K562 (cell line): ENCODE measurements around the gene INTS6L. TPM values are rescaled to one million over a fixed set of nuclear protein-coding genes. Genes with fewer than 3 reads are reported as not detected.

Experiments
- ATAC-seq: fragments of 200-7000 bp; cut with Tn5 transposase; 3 replicates; pipeline ENCODE4 v1.9.1; 2020; ENCODE audit warnings: moderate library complexity
- BruUV-seq: library from RNA; stranded (reverse); fragments of 400-500 nt; replicated peaks from 2 replicates; lab custom pipeline; 2021; lab: Mats Ljungman, UMichigan
- CTCF ChIA-PET: fragments of 300-600 bp; formaldehyde crosslinking; extraction: SDS; loops from one replicate; lab custom pipeline; 2021; ENCODE audit warnings: low intra/inter-chr PET ratio; lab: Yijun Ruan, JAX
- POLR2A ChIA-PET: fragments of 300-600, 350-650 bp; sonication (Branson Sonifier 250); formaldehyde crosslinking; extraction: SDS; loops from one replicate; lab custom pipeline; 2021; ENCODE audit warnings: antibody characterized with exemption, inconsistent platforms; lab: Yijun Ruan, JAX
- DNase-seq, 4 experiments: peaks; one replicate each; pipeline versions ENCODE4 v3.0.0 to v3.0.0-alpha.2; 2011 to 2018; ENCODE audit warnings: low spot score in 3 of 4, mixed read lengths in 3 of 4; ENCODE audit errors: extremely low read depth in 1 of 4
- FAIRE-seq: peaks from 2 replicates; lab custom pipeline; 2011; peaks lifted over from hg19 to GRCh38; lab: Jason Lieb, UNC
- H2AFZ ChIP-seq: 2 replicates; pipeline ENCODE4 v1.6.0; 2011; ENCODE audit warnings: low read depth, low read length, control low read depth, inconsistent platforms
- H3K27ac ChIP-seq: fragments of 200-600 bp; 3 replicates; pipeline ENCODE4 v1.8.0; 2011; ENCODE audit warnings: low read depth, mild to moderate bottlenecking, control low read depth, inconsistent platforms, low read length, moderate library complexity, mixed read lengths; ENCODE audit errors: extremely low read depth
- H3K27me3 ChIP-seq, 2 experiments: fragments of 300-600 bp in 1 of 2; 2 replicates in 1 of 2; 3 replicates in 1 of 2; pipeline versions ENCODE4 v1.6.0 to v1.8.0; 2011; ENCODE audit warnings: inconsistent platforms in 2 of 2, low read length in 2 of 2, mild to moderate bottlenecking in 1 of 2, mixed read lengths in 1 of 2, moderate library complexity in 1 of 2; ENCODE audit not compliant: control insufficient read depth in 2 of 2, insufficient read depth in 2 of 2
- H3K36me3 ChIP-seq: fragments of 300-600 bp; 3 replicates; pipeline ENCODE4 v1.8.0; 2011; ENCODE audit warnings: mild to moderate bottlenecking, low read length, inconsistent platforms; ENCODE audit not compliant: control insufficient read depth, insufficient read depth
- H3K4me1 ChIP-seq, 2 experiments: fragments of 200-600 bp in 1 of 2; replicated peaks in 1 of 2; 2 replicates in 1 of 2; 3 replicates in 1 of 2; pipeline versions ENCODE4 v1.5.1 to v1.8.0; 2011; ENCODE audit warnings: inconsistent platforms in 2 of 2, low read length in 2 of 2, mild to moderate bottlenecking in 1 of 2, mixed read lengths in 1 of 2, moderate library complexity in 1 of 2; ENCODE audit not compliant: control insufficient read depth in 2 of 2, insufficient read depth in 2 of 2
- H3K4me2 ChIP-seq: 2 replicates; pipeline ENCODE4 v1.6.1; 2011; ENCODE audit warnings: low read length, control low read depth, inconsistent platforms, mixed read lengths; ENCODE audit not compliant: insufficient read depth
- H3K4me3 ChIP-seq: fragments of 200-600 bp; sonication (generic), shearing (Covaris generic); 2 replicates; pipeline ENCODE4 v1.5.1; 2016; ENCODE audit warnings: control low read depth, inconsistent platforms
- H3K79me2 ChIP-seq: fragments of 200-600 bp; 3 replicates; pipeline ENCODE4 v1.8.0; 2011; ENCODE audit warnings: low read length, inconsistent platforms; ENCODE audit not compliant: control insufficient read depth, insufficient read depth
- H3K9ac ChIP-seq, 2 experiments: 2 replicates each; pipeline versions ENCODE4 v1.6.0 to v1.6.1; 2011; ENCODE audit warnings: low read depth in 2 of 2, low read length in 2 of 2, control low read depth in 1 of 2, inconsistent platforms in 1 of 2, mild to moderate bottlenecking in 1 of 2, mixed read lengths in 1 of 2; ENCODE audit not compliant: insufficient read depth in 1 of 2
- H3K9me1 ChIP-seq: one replicate; pipeline ENCODE4 v1.6.0; 2011; ENCODE audit warnings: inconsistent platforms, mild to moderate bottlenecking, low read length, moderate library complexity; ENCODE audit not compliant: control insufficient read depth, insufficient read depth
- H3K9me3 ChIP-seq: replicated peaks from 2 replicates; pipeline ENCODE4 v1.5.1; 2011; ENCODE audit warnings: low read depth, low read length, inconsistent platforms; ENCODE audit not compliant: control insufficient read depth, insufficient read depth
- H4K20me1 ChIP-seq: replicated peaks from 2 replicates; pipeline ENCODE4 v1.6.1; 2011; ENCODE audit warnings: low read length, inconsistent platforms, mixed read lengths; ENCODE audit not compliant: control insufficient read depth, insufficient read depth
- CBFB ChIP-seq: sonication (generic); formaldehyde crosslinking; IDR thresholded peaks from 2 replicates; pipeline ENCODE4 v1.4.0; 2020; ENCODE audit warnings: mild to moderate bottlenecking, missing genetic modification reagents
- CHD4 ChIP-seq: fragments of 200-600 bp; sonication (generic); IDR thresholded peaks from 3 replicates; pipeline ENCODE4 v1.6.1; 2012; ENCODE audit warnings: low read depth, mild to moderate bottlenecking, mixed read lengths, low read length, inconsistent platforms; ENCODE audit not compliant: insufficient read depth, insufficient replicate concordance, poor library complexity, severe bottlenecking
- DIDO1 ChIP-seq: fragments of 450-650 bp; IDR thresholded peaks from 2 replicates; pipeline ENCODE4 v1.6.1; 2016; ENCODE audit warnings: low read depth, missing biosample characterization, missing genetic modification characterization
- FOXA1 ChIP-seq: fragments of 450-650 bp; IDR thresholded peaks from 2 replicates; pipeline ENCODE4 v1.6.1; 2016; ENCODE audit warnings: mild to moderate bottlenecking, borderline replicate concordance
- GATAD2A ChIP-seq: fragments of 450-650 bp; IDR thresholded peaks from 2 replicates; pipeline ENCODE4 v1.6.1; 2017
- KDM1A ChIP-seq, 2 experiments: fragments of 450-650 bp; IDR thresholded peaks; 2 replicates each; pipeline ENCODE4 v1.6.1; 2016; ENCODE audit warnings: mild to moderate bottlenecking in 2 of 2
- NFIX ChIP-seq: fragments of 250-450 bp; sonication (Bioruptor Pico); IDR thresholded peaks from 2 replicates; pipeline ENCODE4 v1.4.0; 2020; ENCODE audit warnings: low read depth, mild to moderate bottlenecking, moderate library complexity
- SP1 ChIP-seq: sonication (generic); formaldehyde crosslinking; IDR thresholded peaks from 2 replicates; pipeline ENCODE4 v1.8.1; 2022; ENCODE audit warnings: mild to moderate bottlenecking, missing genetic modification reagents
- ZKSCAN1 ChIP-seq: fragments of 150-350 bp; IDR thresholded peaks from 2 replicates; pipeline ENCODE4 v1.6.1; 2016; ENCODE audit warnings: low read depth, low read length
- ZNF121 ChIP-seq: sonication (generic); formaldehyde crosslinking; conservative IDR thresholded peaks from 2 replicates; pipeline ENCODE4 v1.8.0; 2022; ENCODE audit warnings: missing genetic modification reagents
- ZNF23 ChIP-seq: fragments of 250-450 bp; sonication (Bioruptor Pico); IDR thresholded peaks from 2 replicates; pipeline ENCODE4 v1.4.0; 2020; ENCODE audit warnings: mild to moderate bottlenecking
- ZNF449 ChIP-seq: fragments of 250-450 bp; sonication (Bioruptor Pico); IDR thresholded peaks from 2 replicates; pipeline ENCODE4 v1.8.0; 2022; ENCODE audit warnings: moderate library complexity, mild to moderate bottlenecking, inconsistent platforms
- ZNF507 ChIP-seq: conservative IDR thresholded peaks from 2 replicates; pipeline ENCODE4 v1.6.1; 2017; ENCODE audit warnings: missing genetic modification characterization, missing compliant biosample characterization
- WGBS: fragments of 100-300 bp; shearing (Covaris generic); methylation state at CpG from one replicate; pipeline ENCODE4 v1.1.6; 2016; ENCODE audit warnings: low coverage, mixed read lengths; ENCODE audit not compliant: insufficient coverage; ENCODE audit errors: missing lambda C conversion rate; 5-methylcytosine and 5-hydroxymethylcytosine counted together
- in situ Hi-C: fragments of 300-500 bp; cut with MboI; formaldehyde crosslinking; loops from 4 replicates; pipeline ENCODE4 v1.15.0; 2018; ENCODE audit warnings: inconsistent platforms, mixed read lengths
- intact Hi-C: fragments of 100-400 bp; cut with micrococcal nuclease; formaldehyde crosslinking; loops from 2 replicates; pipeline ENCODE4 v1.14.2; 2022
- polyA plus RNA-seq, 8 experiments: library from polyadenylated mRNA; depleted of rRNA in 4 of 8; stranded (reverse) in 5 of 8; unstranded in 3 of 8; fragments of >200 nt; fragmentation: Nextera tagmentation in 2 of 8; fragmentation: Illumina TruSeq in 1 of 8; extraction: Ambion mirVana in 2 of 8; extraction: Trizol in 1 of 8; gene quantifications; 2 replicates each; pipeline versions ENCODE4 v1.2.1 to v1.2.3, GENCODE V29; 2011 to 2014; ENCODE audit warnings: inconsistent platforms in 1 of 8, missing spikeins in 1 of 8
- total RNA-seq, 7 experiments: library from RNA; depleted of rRNA in 6 of 7; stranded (reverse); fragments of >200 nt in 6 of 7; fragmentation: Illumina TruSeq in 2 of 7; extraction: Trizol in 2 of 7; gene quantifications; 2 replicates each; pipeline versions ENCODE4 v1.2.1 to v1.2.3, GENCODE V29; 2011 to 2021; ENCODE audit warnings: low replicate concordance in 1 of 7
- TF ChIP-seq, protein P1 (sequence below), 3 experiments: IDR thresholded peaks in 2 of 3; conservative IDR thresholded peaks in 1 of 3; 2 replicates each; pipeline ENCODE4 v1.5.1; 2011 to 2012; ENCODE audit warnings: low read length in 3 of 3, mild to moderate bottlenecking in 3 of 3, control low read depth in 2 of 3, improper control_type of control experiment in 1 of 3, inconsistent platforms in 1 of 3, low read depth in 1 of 3, mixed read lengths in 1 of 3, moderate library complexity in 1 of 3; ENCODE audit not compliant: insufficient read depth in 2 of 3

Gene INTS6L
- total and polyA plus RNA-seq, 9 of the 15 experiments (the other 6 are each of a cell fraction or from before 2014, with no cell fraction given), result 6.1 to 44.9 (median 21.9) TPM

DNA sequence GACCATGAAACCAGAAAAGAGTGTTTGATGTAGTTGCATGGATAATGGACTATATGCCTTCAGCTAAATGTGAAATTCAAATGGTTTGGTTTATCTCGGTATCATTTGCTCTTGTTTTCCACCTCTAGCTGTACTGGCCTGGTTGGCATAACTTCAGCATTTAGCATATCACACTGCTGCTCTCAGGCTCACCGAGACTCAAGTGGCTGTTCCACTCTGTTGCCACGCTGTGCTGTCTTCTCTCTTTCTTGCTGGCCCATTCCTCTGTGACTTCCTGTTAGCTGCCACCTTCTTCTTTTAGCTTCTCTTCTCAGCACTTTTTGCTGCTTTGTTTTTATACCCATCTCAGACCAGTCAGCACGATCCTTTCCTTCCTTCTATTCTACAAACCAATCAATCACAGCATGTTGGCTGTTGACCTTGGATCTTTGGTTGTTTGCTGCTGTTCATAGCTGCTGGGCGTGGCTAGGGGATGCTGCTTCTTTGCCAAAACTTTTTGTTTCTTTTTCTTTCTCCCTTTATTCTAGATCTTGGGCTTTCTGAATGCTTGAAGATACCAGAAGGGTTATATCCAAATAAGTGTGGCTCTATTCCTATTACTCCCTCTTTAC, 24.0 kb downstream of the INTS6L start:
- no peak for DNase-seq
- CTCF ChIA-PET, result no interaction called here
- no peak overlapping the region for H3K4me3 ChIP-seq
- H3K79me2 ChIP-seq, result peaks cover 27% of the 10 kb centered on the region
- H3K27ac ChIP-seq, result no peak overlapping the region
- no peaks in the 10 kb centered on the region for H3K27me3 ChIP-seq
- H2AFZ ChIP-seq, result no peak overlapping the region
- BruUV-seq, result no TSS peak
- peaks cover 42% of the 10 kb centered on the region for H3K36me3 ChIP-seq
- intact Hi-C loops (loop anchor here (10.0 kb wide), 1 partner anchor 60 kb away; no protein-coding TSS in a partner anchor), in situ Hi-C loops (no loop called here)
- FAIRE-seq, result no peak
- TF ChIP-seq FOXA1 (no peak), ZNF23 (CRISPR knock-in tag) (no peak), ZNF121 (CRISPR knock-in tag) (no peak), ZKSCAN1 (no peak), DIDO1 (no peak)
- 71% methylated on average over 3 of the region's 5 CpGs for WGBS
- no peaks in the 10 kb centered on the region for H3K9me3 ChIP-seq
- peaks cover 3 to 9% of the 10 kb centered on the region in 2 experiments; a peak in 3 of 5 replicates for H3K4me1 ChIP-seq
- no peak overlapping the region for H3K4me2 ChIP-seq
- POLR2A ChIA-PET, result interaction anchor here (1.2 to 1.5 kb wide), 2 partner anchors 13 to 16 kb away, joined by 4 to 5 read pairs; no protein-coding TSS in a partner anchor
- H3K9ac ChIP-seq, result no peak overlapping the region
- no peak for ATAC-seq
- H3K9me1 ChIP-seq, result no peaks in the 10 kb centered on the region
- no peaks in the 10 kb centered on the region for H4K20me1 ChIP-seq

DNA sequence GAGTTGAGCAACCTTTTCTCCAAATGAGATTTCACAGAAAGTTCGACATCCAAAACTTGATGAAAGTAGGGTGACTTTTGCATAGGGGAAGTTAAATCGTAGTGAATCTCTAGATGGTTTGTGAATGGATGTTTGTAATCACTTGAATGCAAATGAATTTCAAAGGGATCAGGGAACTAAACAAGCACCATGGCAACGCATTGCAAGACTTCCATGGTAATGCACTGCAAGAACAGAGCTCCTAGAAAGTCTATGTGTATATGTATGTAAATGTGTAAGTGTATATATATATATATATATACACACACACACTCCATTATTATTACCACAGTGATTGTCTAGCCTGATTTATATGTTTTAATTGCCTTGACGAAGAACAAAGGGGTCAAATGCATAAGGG, 27.3 kb downstream of the INTS6L start:
- H3K27ac ChIP-seq, result no peak overlapping the region
- BruUV-seq, result no TSS peak
- ChIA-PET POLR2A (no interaction called here), CTCF (no interaction called here)
- no peaks in the 10 kb centered on the region for H3K9me1 ChIP-seq
- no peak overlapping the region for H3K4me3 ChIP-seq
- in situ Hi-C loops (no loop called here), intact Hi-C loops (loop anchor here (10.0 kb wide), 1 partner anchor 63 kb away; no protein-coding TSS in a partner anchor)
- FAIRE-seq, result no peak
- DNase-seq, result no peak
- peaks cover 75% of the 10 kb centered on the region for H3K36me3 ChIP-seq
- H2AFZ ChIP-seq, result no peak overlapping the region
- no peak overlapping the region for H3K4me2 ChIP-seq
- H3K27me3 ChIP-seq, result no peaks in the 10 kb centered on the region
- WGBS, result 95% methylated on average over 4 of the region's 4 CpGs
- H3K4me1 ChIP-seq, result peaks cover 3 to 6% of the 10 kb centered on the region in 2 experiments; a peak in 3 of 5 replicates
- ATAC-seq, result no peak
- H4K20me1 ChIP-seq, result no peaks in the 10 kb centered on the region
- peaks cover 21% of the 10 kb centered on the region for H3K79me2 ChIP-seq
- no peak overlapping the region for H3K9ac ChIP-seq
- H3K9me3 ChIP-seq, result no peaks in the 10 kb centered on the region
- no peak for TF ChIP-seq CBFB
- TF ChIP-seq, protein P1, sequence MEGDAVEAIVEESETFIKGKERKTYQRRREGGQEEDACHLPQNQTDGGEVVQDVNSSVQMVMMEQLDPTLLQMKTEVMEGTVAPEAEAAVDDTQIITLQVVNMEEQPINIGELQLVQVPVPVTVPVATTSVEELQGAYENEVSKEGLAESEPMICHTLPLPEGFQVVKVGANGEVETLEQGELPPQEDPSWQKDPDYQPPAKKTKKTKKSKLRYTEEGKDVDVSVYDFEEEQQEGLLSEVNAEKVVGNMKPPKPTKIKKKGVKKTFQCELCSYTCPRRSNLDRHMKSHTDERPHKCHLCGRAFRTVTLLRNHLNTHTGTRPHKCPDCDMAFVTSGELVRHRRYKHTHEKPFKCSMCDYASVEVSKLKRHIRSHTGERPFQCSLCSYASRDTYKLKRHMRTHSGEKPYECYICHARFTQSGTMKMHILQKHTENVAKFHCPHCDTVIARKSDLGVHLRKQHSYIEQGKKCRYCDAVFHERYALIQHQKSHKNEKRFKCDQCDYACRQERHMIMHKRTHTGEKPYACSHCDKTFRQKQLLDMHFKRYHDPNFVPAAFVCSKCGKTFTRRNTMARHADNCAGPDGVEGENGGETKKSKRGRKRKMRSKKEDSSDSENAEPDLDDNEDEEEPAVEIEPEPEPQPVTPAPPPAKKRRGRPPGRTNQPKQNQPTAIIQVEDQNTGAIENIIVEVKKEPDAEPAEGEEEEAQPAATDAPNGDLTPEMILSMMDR (IDR thresholded peaks at IDR 0.05 in 2 of 3, conservative IDR thresholded peaks at IDR 0.05 in 1 of 3; ENCODE audit: insufficient read depth in 2 of 3, low read depth in 1 of 3, low read length in 3 of 3), result no peak
- no peak for TF ChIP-seq GATAD2A
- TF ChIP-seq ZNF449 (CRISPR knock-in tag), result no peak
- TF ChIP-seq SP1, result no peak
- no peak for TF ChIP-seq KDM1A (IDR thresholded peaks at IDR 0.05)
- no peak for TF ChIP-seq NFIX (CRISPR knock-in tag)
- TF ChIP-seq CHD4, result no peak
- TF ChIP-seq ZNF507 (tag), result no peak
